GM18517 (cell line): ENCODE measurements around the gene USP9Y.
"Not testable (repeated sequence)": the region's sequence is repeated elsewhere in the genome, so short reads cannot be mapped to it uniquely, and the experiment has no call there.

Experiments used
- ATAC-seq: cut with Tn5 transposase; IDR thresholded peaks from one replicate; pipeline ENCODE4 v1.9.1; 2021; ENCODE audit warnings: mild to moderate bottlenecking, moderate library complexity; ENCODE audit not compliant: unreplicated experiment

USP9Y gene

GRCh38 chrY:12701181-12701695, at the start of gene USP9Y:
Gene USP9Y (plus strand): TSS chrY:12701231. CDS start chrY:12709448, 8,217 bp downstream.
- ATAC-seq = no peak

GRCh38 chrY:12651621-12652036, 49.4 kb upstream of the USP9Y start:
- ATAC-seq = no peak

- no peak for ATAC-seq
These were observed 39.0 kb upstream of the USP9Y start for GRCh38 chrY:12661745-12662681.

GRCh38 chrY:12662745-12663591, 38.1 kb upstream of the USP9Y start:
- no peak for ATAC-seq

- not testable (repeated sequence) for ATAC-seq
These were observed 37.2 kb upstream of the USP9Y start for GRCh38 chrY:12663845-12664244.

GRCh38 chrY:12678111-12678510, 22.9 kb upstream of the USP9Y start:
- no peak for ATAC-seq

GRCh38 chrY:12681535-12681934, 19.5 kb upstream of the USP9Y start:
- ATAC-seq = no peak

- ATAC-seq = no peak
These were observed 12.7 kb upstream of the USP9Y start for GRCh38 chrY:12688337-12688736.

GRCh38 chrY:12700087-12700486, 944 bp upstream of the USP9Y start:
- no peak for ATAC-seq

- ATAC-seq = no peak
These were observed 1.1 kb downstream of the USP9Y start for GRCh38 chrY:12702174-12702573.

GRCh38 chrY:12710460-12710859, 9.4 kb downstream of the USP9Y start:
- ATAC-seq = no peak

- ATAC-seq = no peak
These were observed 14.3 kb downstream of the USP9Y start for GRCh38 chrY:12715376-12715775.

GRCh38 chrY:12729746-12730145, 28.7 kb downstream of the USP9Y start:
- ATAC-seq = no peak

GRCh38 chrY:12733625-12734024, 32.6 kb downstream of the USP9Y start:
- ATAC-seq = no peak

- no peak for ATAC-seq
These were observed 33.0 kb downstream of the USP9Y start for GRCh38 chrY:12734051-12734450.

GRCh38 chrY:12741414-12741813, 40.4 kb downstream of the USP9Y start:
- no peak for ATAC-seq

- ATAC-seq = no peak
These were observed 41.7 kb downstream of the USP9Y start for GRCh38 chrY:12742725-12743124.

- ATAC-seq = no peak
These were observed 43.1 kb downstream of the USP9Y start for GRCh38 chrY:12744091-12744490.

- no peak for ATAC-seq
These were observed 48.3 kb downstream of the USP9Y start for GRCh38 chrY:12749293-12749692.

GRCh38 chrY:12752856-12753255, 51.8 kb downstream of the USP9Y start:
- ATAC-seq = no peak

- ATAC-seq = no peak
These were observed 55.0 kb downstream of the USP9Y start for GRCh38 chrY:12756021-12756420.
